GM12801 (cell line): ENCODE data around the gene PAAF1.

Experiments
- TF ChIP-seq, protein P1 (sequence below): IDR thresholded peaks from one replicate; pipeline ENCODE4 v1.5.1; 2011; ENCODE audit warnings: control low read depth; ENCODE audit not compliant: insufficient read length; ENCODE audit errors: extremely low read depth

The PAAF1 gene

DNA sequence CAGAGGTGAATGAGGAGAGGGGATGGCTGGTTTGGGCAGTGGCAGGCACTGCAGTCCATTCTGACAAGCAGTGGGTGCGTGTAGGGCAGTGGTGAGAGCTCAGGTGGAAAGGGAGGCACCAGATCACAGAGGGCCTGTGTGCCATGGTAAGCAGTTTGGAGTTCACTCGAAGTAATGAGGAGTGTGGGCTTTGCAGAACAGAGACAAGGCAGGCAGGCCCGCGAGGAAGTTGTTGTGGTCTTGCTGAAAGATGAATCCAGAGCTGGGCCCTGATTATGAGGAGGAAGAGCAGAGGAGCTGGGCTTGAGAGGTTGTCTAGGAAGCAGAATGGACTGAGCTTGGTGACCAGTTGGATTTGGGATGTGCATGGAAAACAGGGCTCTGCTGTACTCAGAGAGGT is 72.4 kb downstream of the PAAF1 start:
- TF ChIP-seq, protein P1, sequence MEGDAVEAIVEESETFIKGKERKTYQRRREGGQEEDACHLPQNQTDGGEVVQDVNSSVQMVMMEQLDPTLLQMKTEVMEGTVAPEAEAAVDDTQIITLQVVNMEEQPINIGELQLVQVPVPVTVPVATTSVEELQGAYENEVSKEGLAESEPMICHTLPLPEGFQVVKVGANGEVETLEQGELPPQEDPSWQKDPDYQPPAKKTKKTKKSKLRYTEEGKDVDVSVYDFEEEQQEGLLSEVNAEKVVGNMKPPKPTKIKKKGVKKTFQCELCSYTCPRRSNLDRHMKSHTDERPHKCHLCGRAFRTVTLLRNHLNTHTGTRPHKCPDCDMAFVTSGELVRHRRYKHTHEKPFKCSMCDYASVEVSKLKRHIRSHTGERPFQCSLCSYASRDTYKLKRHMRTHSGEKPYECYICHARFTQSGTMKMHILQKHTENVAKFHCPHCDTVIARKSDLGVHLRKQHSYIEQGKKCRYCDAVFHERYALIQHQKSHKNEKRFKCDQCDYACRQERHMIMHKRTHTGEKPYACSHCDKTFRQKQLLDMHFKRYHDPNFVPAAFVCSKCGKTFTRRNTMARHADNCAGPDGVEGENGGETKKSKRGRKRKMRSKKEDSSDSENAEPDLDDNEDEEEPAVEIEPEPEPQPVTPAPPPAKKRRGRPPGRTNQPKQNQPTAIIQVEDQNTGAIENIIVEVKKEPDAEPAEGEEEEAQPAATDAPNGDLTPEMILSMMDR: no peak

DNA sequence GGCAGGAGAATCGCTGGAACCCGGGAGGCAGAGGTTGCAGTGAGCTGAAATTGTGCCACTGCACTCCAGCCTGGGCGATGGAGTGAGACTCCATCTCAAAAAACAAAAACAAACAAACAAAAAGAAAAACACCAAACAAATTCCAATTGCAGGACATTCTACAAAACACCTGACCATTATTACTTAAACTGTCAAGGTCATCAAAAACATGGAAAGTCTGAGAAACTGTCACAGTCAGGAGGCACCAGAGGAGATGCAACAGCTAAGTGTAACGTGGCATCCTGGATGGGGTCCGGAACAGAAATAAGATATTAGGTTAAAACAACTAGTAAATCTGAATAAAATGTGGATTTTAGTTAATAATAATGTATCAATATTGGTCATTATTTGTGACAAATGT is 73.1 kb downstream of the PAAF1 start:
- TF ChIP-seq, protein P1: no peak

DNA sequence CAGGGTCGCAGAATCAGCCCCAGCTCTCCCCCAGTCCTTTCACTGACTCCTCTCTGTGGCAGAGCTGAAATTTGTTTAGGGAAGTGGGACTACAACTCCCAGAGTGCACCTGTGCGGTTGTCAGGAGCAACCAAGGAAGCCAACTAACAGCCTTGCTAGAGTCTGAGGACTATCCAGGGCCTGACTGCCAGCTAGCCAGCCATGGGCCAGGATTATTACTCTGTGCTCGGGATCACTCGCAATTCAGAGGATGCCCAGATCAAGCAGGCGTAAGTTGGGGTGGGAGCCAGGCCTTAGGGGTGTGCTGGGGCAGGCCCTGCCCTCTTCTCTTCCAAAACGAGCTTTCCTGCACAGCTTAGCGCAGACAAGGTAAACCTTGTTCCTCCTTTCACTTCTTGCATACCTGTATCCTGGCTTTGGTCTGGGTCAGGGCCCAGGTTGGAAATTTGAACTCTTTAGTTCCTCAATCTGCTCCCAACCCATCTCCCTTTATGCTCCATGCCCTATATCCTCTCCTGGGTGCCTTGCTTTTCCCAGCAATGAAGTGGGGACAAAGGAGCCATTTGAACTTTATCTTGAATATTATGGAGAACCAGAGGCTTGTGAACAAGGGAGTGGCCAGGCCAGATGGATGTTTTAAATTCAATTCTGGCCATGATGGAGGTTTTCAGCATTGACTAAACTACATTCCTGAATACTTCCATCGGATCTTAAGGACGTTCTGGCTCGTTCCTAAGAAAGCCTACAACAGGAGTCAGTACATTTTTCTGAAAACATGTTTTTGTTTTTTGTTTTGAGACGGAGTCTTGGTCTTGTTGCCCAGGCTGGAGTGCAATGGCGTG is 74.3 kb downstream of the PAAF1 start, which contains the start of gene DNAJB13:
DNAJB13 (plus strand) TSS at position 158 of the 842 bp plus-strand sequence; CDS start at position 202, 44 bp downstream.
- TF ChIP-seq, protein P1: no peak

DNA sequence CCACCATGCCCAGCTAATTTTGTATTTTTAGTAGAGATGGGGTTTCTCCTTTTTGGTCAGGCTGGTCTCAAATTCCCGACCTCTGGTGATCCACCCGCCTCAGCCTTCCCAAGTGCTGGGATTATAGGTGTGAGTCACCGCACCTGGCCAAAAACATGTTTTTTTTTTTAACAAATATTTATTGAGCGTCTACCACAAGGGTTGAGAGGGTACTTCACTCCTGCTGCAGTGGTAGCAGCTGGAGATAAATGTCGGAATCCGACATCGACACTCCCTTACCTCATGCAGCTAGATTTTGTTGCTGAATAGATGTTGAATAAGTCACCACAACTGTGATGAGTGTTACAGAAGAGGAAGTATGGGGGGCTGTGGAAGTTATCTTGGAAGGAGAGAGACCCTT is 75.0 kb downstream of the PAAF1 start:
- TF ChIP-seq, protein P1: no peak

DNA sequence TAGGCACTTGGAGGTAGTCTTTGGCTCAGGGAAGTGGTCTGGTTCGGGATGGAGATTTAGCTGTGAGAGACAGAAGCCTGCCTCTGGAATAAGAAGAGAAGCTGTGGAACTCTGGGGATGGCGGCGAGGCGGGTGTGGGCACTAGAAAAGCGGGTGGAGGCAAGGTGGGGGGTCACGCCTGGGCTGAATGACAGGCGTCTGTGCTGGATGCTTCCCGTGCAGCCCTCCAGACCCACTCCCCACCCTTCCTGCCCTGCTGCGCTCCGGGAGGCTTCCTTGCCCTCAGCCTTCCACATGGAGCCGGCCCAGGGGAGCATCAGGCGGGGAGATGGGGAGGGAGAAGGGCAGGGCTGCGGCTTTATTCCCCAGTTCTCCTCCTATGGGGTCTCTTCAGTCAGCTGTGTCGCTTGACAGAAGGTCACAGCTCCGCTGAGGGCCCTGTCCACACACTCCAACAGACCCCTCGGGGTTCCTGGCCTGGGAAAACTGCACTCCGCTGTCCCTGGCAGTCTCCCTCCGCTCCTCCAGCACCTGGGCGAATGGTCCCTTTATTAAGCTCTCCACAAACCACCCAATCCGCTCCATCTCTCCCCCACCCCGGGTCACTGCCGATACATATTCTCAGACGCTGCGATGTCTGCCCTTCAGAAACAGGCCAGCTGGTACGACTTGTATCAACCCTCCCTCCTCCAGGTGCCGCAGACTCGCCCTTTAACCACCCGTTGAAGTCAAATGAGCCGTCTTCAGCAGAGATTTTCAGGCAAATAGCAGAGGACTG is 80.3 kb downstream of the PAAF1 start:
- TF ChIP-seq, protein P1: no peak

DNA sequence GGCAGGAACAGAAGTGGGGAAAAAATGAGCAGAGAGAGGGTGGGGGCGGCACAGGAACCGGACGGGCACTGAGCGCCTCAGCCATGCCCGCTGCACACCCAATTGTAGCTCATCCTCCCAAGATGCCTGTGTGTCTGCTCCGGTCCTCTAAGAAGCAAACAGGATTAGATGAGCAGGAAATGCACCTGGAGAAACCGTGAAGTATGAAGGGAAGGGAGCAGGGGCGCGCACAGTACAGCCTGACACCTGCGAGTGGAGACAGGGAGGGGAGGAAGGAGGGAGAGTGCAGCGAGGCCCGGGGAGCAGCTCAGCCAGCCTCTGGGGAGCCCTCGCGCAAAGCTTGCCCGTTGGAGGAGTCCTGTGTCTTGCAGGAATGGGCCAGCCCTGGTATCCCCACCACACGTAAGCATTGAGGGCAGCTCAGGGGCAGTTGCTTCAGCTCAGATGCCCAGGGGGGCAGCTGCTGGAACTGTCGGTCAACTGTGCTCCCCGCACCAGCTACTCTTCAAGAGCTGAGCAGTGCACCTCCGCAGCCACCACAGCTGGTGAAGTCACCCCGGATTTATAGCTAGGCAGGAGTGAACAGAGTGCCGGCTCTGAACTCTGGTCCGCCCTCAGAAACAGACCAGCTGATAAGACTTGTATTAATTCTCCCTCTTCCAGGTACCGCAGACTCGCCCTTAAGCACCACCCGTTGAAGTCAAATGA is 81.0 kb downstream of the PAAF1 start:
- TF ChIP-seq, protein P1: no peak
